GM10266 (cell line): Measurements from ENCODE around the gene THTPA.

Source experiments
- DNase-seq: peaks from one replicate; pipeline ENCODE4 v3.0.0; 2012; ENCODE audit errors: extremely low spot score
- CTCF ChIP-seq: IDR thresholded peaks from 2 replicates; pipeline ENCODE4 v1.5.1; 2012; ENCODE audit warnings: mild to moderate bottlenecking, low read depth; ENCODE audit not compliant: control insufficient read depth, insufficient read depth; ENCODE audit errors: missing control alignments

THTPA gene

GRCh38 chr14:23518709-23519108 lies 37.4 kb upstream of the THTPA start:
- TF ChIP-seq CTCF: no peak
- DNase-seq: no peak

- no peak for DNase-seq
- no peak for TF ChIP-seq CTCF
Measured at GRCh38 chr14:23520899-23521533, 35.1 kb upstream of the THTPA start.

GRCh38 chr14:23521785-23522640 lies 34.1 kb upstream of the THTPA start:
- no peak for TF ChIP-seq CTCF
- no peak for DNase-seq

GRCh38 chr14:23522643-23523198 lies 33.4 kb upstream of the THTPA start:
- TF ChIP-seq CTCF: no peak
- no peak for DNase-seq

GRCh38 chr14:23523229-23524016 lies 32.6 kb upstream of the THTPA start:
- no peak for TF ChIP-seq CTCF
- DNase-seq: no peak

- no peak for TF ChIP-seq CTCF
- no peak for DNase-seq
Measured at GRCh38 chr14:23524954-23525353, 31.1 kb upstream of the THTPA start.
